HCT116 (cell line): ENCODE results near the gene OR51T1.

ENCODE experiments used
- CEBPB ChIP-seq: IDR thresholded peaks from 2 replicates; pipeline ENCODE4 v1.6.1; 2012; ENCODE audit warnings: low read depth
- EZH2 ChIP-seq: fragments of 200-600 bp; sonication (generic); IDR thresholded peaks from 2 replicates; pipeline ENCODE4 v1.6.1; 2017; ENCODE audit warnings: antibody characterized with exemption, mixed run types
- EZH2phosphoT487 ChIP-seq: fragments of 200-600 bp; IDR thresholded peaks from 2 replicates; pipeline ENCODE4 v1.6.1; 2018; ENCODE audit warnings: antibody characterized with exemption, borderline replicate concordance
- RAD21 ChIP-seq: IDR thresholded peaks from 2 replicates; pipeline ENCODE4 v1.6.1; 2012; ENCODE audit warnings: low read depth, mild to moderate bottlenecking
- TF ChIP-seq, protein P1 (sequence below), 3 experiments: fragments of 200-600 bp in 1 of 3; sonication (generic) in 1 of 3; IDR thresholded peaks in 2 of 3; conservative IDR thresholded peaks in 1 of 3; 2 replicates each; pipeline ENCODE4 v1.5.1; 2012 to 2017; ENCODE audit warnings: low read depth in 2 of 3, low read length in 2 of 3, antibody characterized with exemption in 1 of 3, borderline replicate concordance in 1 of 3, control low read depth in 1 of 3, mild to moderate bottlenecking in 1 of 3, mixed read lengths in 1 of 3, mixed run types in 1 of 3, moderate library complexity in 1 of 3; ENCODE audit not compliant: insufficient read depth in 1 of 3
- TF ChIP-seq, protein P2 (sequence below): IDR thresholded peaks from 2 replicates; pipeline ENCODE4 v1.6.1; 2012; ENCODE audit warnings: low read depth

DNA sequence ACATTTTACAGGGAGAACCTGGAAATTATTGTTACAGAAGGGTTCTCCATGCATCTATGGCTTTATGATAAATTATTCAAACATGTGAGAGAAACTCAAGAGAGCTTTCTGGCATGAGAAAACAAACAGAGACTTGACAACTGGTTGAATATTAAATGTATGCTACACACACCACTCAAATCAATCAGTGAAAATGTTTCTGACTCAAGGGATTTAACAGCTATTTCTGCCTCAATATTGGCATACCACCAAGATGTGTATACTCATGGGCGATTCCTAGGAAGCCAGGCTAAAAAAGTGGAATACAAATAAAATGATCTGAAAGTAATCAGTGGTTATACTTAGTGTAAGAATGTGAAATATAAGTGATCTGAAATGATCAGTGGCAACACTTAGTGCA lies 15.8 kb upstream of the OR51T1 start:
- TF ChIP-seq, protein P1, sequence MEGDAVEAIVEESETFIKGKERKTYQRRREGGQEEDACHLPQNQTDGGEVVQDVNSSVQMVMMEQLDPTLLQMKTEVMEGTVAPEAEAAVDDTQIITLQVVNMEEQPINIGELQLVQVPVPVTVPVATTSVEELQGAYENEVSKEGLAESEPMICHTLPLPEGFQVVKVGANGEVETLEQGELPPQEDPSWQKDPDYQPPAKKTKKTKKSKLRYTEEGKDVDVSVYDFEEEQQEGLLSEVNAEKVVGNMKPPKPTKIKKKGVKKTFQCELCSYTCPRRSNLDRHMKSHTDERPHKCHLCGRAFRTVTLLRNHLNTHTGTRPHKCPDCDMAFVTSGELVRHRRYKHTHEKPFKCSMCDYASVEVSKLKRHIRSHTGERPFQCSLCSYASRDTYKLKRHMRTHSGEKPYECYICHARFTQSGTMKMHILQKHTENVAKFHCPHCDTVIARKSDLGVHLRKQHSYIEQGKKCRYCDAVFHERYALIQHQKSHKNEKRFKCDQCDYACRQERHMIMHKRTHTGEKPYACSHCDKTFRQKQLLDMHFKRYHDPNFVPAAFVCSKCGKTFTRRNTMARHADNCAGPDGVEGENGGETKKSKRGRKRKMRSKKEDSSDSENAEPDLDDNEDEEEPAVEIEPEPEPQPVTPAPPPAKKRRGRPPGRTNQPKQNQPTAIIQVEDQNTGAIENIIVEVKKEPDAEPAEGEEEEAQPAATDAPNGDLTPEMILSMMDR (IDR thresholded peaks at IDR 0.05 in 2 of 3, conservative IDR thresholded peaks at IDR 0.05 in 1 of 3; ENCODE audit: borderline replicate concordance in 1 of 3, insufficient read depth in 1 of 3, low read depth in 2 of 3, low read length in 2 of 3), result no peak
- no peak for TF ChIP-seq EZH2
- no peak for TF ChIP-seq CEBPB
- TF ChIP-seq, protein P2, sequence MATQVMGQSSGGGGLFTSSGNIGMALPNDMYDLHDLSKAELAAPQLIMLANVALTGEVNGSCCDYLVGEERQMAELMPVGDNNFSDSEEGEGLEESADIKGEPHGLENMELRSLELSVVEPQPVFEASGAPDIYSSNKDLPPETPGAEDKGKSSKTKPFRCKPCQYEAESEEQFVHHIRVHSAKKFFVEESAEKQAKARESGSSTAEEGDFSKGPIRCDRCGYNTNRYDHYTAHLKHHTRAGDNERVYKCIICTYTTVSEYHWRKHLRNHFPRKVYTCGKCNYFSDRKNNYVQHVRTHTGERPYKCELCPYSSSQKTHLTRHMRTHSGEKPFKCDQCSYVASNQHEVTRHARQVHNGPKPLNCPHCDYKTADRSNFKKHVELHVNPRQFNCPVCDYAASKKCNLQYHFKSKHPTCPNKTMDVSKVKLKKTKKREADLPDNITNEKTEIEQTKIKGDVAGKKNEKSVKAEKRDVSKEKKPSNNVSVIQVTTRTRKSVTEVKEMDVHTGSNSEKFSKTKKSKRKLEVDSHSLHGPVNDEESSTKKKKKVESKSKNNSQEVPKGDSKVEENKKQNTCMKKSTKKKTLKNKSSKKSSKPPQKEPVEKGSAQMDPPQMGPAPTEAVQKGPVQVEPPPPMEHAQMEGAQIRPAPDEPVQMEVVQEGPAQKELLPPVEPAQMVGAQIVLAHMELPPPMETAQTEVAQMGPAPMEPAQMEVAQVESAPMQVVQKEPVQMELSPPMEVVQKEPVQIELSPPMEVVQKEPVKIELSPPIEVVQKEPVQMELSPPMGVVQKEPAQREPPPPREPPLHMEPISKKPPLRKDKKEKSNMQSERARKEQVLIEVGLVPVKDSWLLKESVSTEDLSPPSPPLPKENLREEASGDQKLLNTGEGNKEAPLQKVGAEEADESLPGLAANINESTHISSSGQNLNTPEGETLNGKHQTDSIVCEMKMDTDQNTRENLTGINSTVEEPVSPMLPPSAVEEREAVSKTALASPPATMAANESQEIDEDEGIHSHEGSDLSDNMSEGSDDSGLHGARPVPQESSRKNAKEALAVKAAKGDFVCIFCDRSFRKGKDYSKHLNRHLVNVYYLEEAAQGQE, result no peak
- no peak for TF ChIP-seq RAD21
- TF ChIP-seq EZH2phosphoT487, result no peak
